WTC11 (cell line): ENCODE measurements around the gene NOXA1. TPM values are rescaled to one million over a fixed set of nuclear protein-coding genes. Genes with fewer than 3 reads are reported as not detected.

ENCODE experiments used
- ATAC-seq: fragments of 200-7000 bp; cut with Tn5 transposase; 2 replicates; pipeline ENCODE4 v1.10.0; 2021; ENCODE audit warnings: mild to moderate bottlenecking, moderate library complexity
- CTCF ChIA-PET: fragments of 300-600 bp; sonication (Branson Sonifier 250); formaldehyde crosslinking; loops from one replicate; lab custom pipeline; 2021; ENCODE audit warnings: antibody characterized with exemption; lab: Charles Lee
- POLR2A ChIA-PET: fragments of 350-600 bp; sonication (Branson Sonifier 250); formaldehyde crosslinking; loops from one replicate; lab custom pipeline; 2021; ENCODE audit warnings: antibody characterized with exemption; lab: Charles Lee
- DNase-seq: peaks from one replicate; pipeline ENCODE4 v3.0.0; 2021; ENCODE audit warnings: low spot score
- H3K27ac Mint-ChIP-seq: 2 replicates; pipeline ENCODE4 v1.8.0; 2021; ENCODE audit warnings: mixed read lengths
- H3K27me3 Mint-ChIP-seq: 2 replicates; pipeline ENCODE4 v1.8.0; 2021; ENCODE audit warnings: low read depth, mild to moderate bottlenecking, moderate library complexity, mixed read lengths
- H3K36me3 Mint-ChIP-seq: 2 replicates; pipeline ENCODE4 v1.8.0; 2021; ENCODE audit warnings: mixed read lengths
- H3K4me1 Mint-ChIP-seq: 2 replicates; pipeline ENCODE4 v1.8.0; 2022; ENCODE audit warnings: mixed read lengths
- H3K4me3 Mint-ChIP-seq: 2 replicates; pipeline ENCODE4 v1.8.0; 2021; ENCODE audit warnings: mild to moderate bottlenecking, moderate library complexity, mixed read lengths
- H3K9me3 Mint-ChIP-seq: 2 replicates; pipeline ENCODE4 v1.8.0; 2021; ENCODE audit warnings: mixed read lengths
- CBFB ChIP-seq: sonication (generic); formaldehyde crosslinking; IDR thresholded peaks from 2 replicates; pipeline ENCODE4 v1.8.1; 2022; ENCODE audit warnings: mild to moderate bottlenecking, low read depth, missing genetic modification reagents
- ESRRA ChIP-seq: sonication (generic); formaldehyde crosslinking; IDR thresholded peaks from 2 replicates; pipeline ENCODE4 v1.8.1; 2022; ENCODE audit warnings: mild to moderate bottlenecking, missing genetic modification reagents, borderline replicate concordance
- HMGA2 ChIP-seq: fragments of 250-450 bp; sonication (Bioruptor Pico); IDR thresholded peaks from 2 replicates; pipeline ENCODE4 v1.4.0; 2021; ENCODE audit warnings: mild to moderate bottlenecking, moderate library complexity
- JUN ChIP-seq: sonication (generic); formaldehyde crosslinking; IDR thresholded peaks from 2 replicates; pipeline ENCODE4 v1.8.0; 2023; ENCODE audit warnings: mild to moderate bottlenecking, missing genetic modification reagents
- PRRX2 ChIP-seq: fragments of 250-450 bp; sonication (Bioruptor Pico); IDR thresholded peaks from 2 replicates; pipeline ENCODE4 v1.8.0; 2021; ENCODE audit warnings: mild to moderate bottlenecking
- TP53 ChIP-seq: sonication (generic); formaldehyde crosslinking; IDR thresholded peaks from 2 replicates; pipeline ENCODE4 v1.8.1; 2023; ENCODE audit warnings: mild to moderate bottlenecking, missing genetic modification reagents
- ZNF232 ChIP-seq: sonication (generic); formaldehyde crosslinking; IDR thresholded peaks from 2 replicates; pipeline ENCODE4 v1.8.0; 2022; ENCODE audit warnings: mild to moderate bottlenecking, missing genetic modification reagents
- ZNF317 ChIP-seq: sonication (generic); formaldehyde crosslinking; IDR thresholded peaks from 2 replicates; pipeline ENCODE4 v1.8.1; 2023; ENCODE audit warnings: low read depth, mild to moderate bottlenecking, moderate library complexity, missing genetic modification reagents, borderline replicate concordance
- ZNF423 ChIP-seq: fragments of 250-450 bp; sonication (Bioruptor Pico); IDR thresholded peaks from 2 replicates; pipeline ENCODE4 v2.1.2; 2022; ENCODE audit warnings: mild to moderate bottlenecking, moderate library complexity
- total RNA-seq: library from RNA; stranded (reverse); gene quantifications from 3 replicates; pipeline ENCODE4 v1.2.3, GENCODE V29; 2021
- TF ChIP-seq, protein P1 (sequence below): fragments of 250-450 bp; sonication (Bioruptor Pico); IDR thresholded peaks from 2 replicates; pipeline ENCODE4 v1.9.0; 2021; ENCODE audit warnings: mild to moderate bottlenecking
- TF ChIP-seq, protein P2 (sequence below): fragments of 250-450 bp; sonication (Bioruptor Pico); IDR thresholded peaks from 2 replicates; pipeline ENCODE4 v1.9.0; 2021; ENCODE audit warnings: moderate library complexity, mild to moderate bottlenecking, inconsistent platforms, borderline replicate concordance
- TF ChIP-seq, protein P3 (sequence below): fragments of 250-450 bp; sonication (Bioruptor Pico); IDR thresholded peaks from 2 replicates; pipeline ENCODE4 v1.8.0; 2021; ENCODE audit warnings: mild to moderate bottlenecking
- TF ChIP-seq, protein P4 (sequence below): sonication (generic); formaldehyde crosslinking; IDR thresholded peaks from 2 replicates; pipeline ENCODE4 v1.8.0; 2022; ENCODE audit warnings: mild to moderate bottlenecking, missing genetic modification reagents
- TF ChIP-seq, protein P5 (sequence below): sonication (generic); formaldehyde crosslinking; IDR thresholded peaks from 2 replicates; pipeline ENCODE4 v1.8.0; 2022; ENCODE audit warnings: missing genetic modification reagents
- TF ChIP-seq, protein P6 (sequence below): sonication (generic); formaldehyde crosslinking; IDR thresholded peaks from 2 replicates; pipeline ENCODE4 v1.8.0; 2023; ENCODE audit warnings: missing genetic modification reagents
- TF ChIP-seq, protein P7 (sequence below): fragments of 200-600 bp; IDR thresholded peaks from 2 replicates; pipeline ENCODE4 v1.8.0; 2022; ENCODE audit warnings: antibody characterized with exemption

NOXA1 gene
- total RNA-seq, 1 experiment from 2014 or later = 2.9 TPM

DNA sequence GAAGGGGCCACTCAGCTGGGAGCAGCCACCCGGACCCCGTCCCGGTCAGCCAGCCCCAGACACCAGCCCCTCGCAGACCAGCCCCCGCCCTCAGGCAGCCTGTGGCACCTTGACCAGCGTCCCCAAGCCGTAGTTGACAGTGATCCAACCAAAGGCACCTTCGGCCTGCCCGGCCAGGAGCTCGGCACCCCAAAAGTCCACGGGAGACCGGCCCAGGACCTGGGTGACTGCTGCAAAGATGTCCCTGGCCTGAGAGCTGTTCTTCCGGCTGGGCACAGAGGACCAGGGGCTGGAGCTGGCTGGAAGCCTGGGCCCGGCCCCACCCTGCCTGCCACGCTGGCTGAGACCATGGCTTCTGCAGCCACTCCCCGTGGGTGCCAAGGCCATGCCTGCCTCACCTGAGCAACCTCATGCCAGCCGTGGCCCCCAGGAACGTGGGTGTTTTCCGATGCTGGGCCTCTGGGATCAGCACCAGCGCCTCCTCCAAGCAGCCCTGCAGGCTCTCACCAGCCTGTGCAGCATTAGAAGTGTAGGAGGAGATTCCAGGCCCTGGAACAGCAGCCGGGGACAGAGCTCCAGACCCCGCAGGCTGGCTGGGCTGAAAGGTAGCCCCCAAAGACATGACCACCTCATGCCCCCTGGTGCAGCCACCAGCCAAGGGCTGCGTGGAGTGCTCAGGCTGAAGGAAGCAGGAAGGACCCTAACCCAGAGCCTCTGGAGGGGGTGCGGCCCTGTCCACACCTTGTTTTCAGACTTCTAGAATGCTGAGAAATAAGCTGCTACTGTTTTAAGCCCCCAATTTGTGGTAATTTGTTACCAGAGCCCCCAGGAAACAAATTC is 13.8 kb downstream of the NOXA1 start:
- H3K4me1 Mint-ChIP-seq = peaks cover 1% of the 10 kb centered on the region; the same call in 1 of the 2 replicates
- H3K36me3 Mint-ChIP-seq = no peaks in the 10 kb centered on the region
- H3K4me3 Mint-ChIP-seq = no peak overlapping the region
- no peaks in the 10 kb centered on the region for H3K9me3 Mint-ChIP-seq
- ATAC-seq (no peak), DNase-seq (peak; percentile 10)
- CTCF ChIA-PET = interaction anchor here (1.2 to 1.8 kb wide), 3 partner anchors 14 to 150 kb away, joined by 3 to 14 read pairs (median 3); partner anchors contain the start of genes EXD3, NOXA1 and NRARP
- POLR2A ChIA-PET = interaction anchor here (0.6 kb wide), 1 partner anchor 105 kb away, joined by 3 read pairs; no protein-coding TSS in a partner anchor
- TF ChIP-seq JUN (no peak), HMGA2 (CRISPR knock-in tag) (no peak), PRRX2 (CRISPR knock-in tag) (no peak)
- H3K27me3 Mint-ChIP-seq = no peaks in the 10 kb centered on the region
- H3K27ac Mint-ChIP-seq = no peak overlapping the region

DNA sequence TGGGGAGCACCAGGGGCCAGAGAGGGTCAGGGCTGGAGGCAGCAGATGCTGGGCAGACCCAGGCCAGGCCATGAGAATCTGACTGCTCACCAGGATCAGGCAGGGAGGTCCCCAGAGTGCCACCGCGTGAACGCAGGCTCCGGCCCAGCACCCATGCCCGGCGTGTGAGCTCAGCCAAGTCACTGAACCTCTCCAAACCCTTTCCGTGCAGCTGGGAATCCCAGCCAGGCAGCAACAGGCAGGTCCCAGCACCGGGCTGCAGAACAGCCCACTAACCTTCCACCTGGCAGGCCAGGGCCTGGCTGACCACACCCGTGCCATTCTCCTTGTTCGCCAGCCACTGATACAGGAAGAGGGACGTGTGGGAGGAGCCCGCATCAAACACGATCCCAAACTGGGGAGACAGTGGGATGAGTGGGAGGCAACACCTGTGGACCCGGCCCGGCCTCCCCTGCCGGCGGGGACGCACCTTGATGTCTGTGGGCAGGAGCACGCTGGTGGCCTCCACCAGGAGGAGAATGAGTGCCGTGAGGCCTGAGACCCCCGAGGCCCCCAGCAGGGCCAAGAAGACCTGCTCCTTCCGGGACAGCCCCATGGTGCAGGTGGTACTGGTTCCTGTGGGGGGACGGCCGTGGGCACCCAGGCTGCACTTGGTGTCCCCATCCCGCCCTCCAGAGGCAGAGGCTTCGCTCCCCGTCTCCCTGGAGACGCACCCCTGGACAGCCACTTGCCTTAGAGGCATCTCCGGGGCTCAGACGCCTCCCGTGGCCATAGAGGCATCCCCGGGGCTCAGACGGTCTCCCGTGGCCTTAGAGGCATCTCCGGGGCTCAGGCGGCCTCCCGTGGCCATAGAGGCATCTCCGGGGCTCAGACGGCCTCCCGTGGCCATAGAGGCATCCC is 14.7 kb downstream of the NOXA1 start:
- Mint-ChIP-seq H3K9me3 (no peaks in the 10 kb centered on the region), H3K27ac (no peak overlapping the region), H3K4me1 (peaks cover 2% of the 10 kb centered on the region; the same call in 1 of the 2 replicates), H3K4me3 (no peak overlapping the region), H3K27me3 (no peaks in the 10 kb centered on the region; the same call in 1 of the 2 replicates), H3K36me3 (no peaks in the 10 kb centered on the region)
- DNase-seq (no peak), ATAC-seq (no peak)
- TF ChIP-seq CBFB (CRISPR knock-in tag) (no peak), TP53 (CRISPR knock-in tag) (no peak), ZNF423 (CRISPR knock-in tag) (no peak), ZNF232 (no peak)
- TF ChIP-seq, protein P1, sequence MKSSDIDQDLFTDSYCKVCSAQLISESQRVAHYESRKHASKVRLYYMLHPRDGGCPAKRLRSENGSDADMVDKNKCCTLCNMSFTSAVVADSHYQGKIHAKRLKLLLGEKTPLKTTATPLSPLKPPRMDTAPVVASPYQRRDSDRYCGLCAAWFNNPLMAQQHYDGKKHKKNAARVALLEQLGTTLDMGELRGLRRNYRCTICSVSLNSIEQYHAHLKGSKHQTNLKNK = no peak
- TF ChIP-seq, protein P2, sequence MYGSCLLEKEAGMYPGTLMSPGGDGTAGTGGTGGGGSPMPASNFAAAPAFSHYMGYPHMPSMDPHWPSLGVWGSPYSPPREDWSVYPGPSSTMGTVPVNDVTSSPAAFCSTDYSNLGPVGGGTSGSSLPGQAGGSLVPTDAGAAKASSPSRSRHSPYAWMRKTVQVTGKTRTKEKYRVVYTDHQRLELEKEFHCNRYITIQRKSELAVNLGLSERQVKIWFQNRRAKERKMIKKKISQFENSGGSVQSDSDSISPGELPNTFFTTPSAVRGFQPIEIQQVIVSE = no peak
- TF ChIP-seq, protein P3, sequence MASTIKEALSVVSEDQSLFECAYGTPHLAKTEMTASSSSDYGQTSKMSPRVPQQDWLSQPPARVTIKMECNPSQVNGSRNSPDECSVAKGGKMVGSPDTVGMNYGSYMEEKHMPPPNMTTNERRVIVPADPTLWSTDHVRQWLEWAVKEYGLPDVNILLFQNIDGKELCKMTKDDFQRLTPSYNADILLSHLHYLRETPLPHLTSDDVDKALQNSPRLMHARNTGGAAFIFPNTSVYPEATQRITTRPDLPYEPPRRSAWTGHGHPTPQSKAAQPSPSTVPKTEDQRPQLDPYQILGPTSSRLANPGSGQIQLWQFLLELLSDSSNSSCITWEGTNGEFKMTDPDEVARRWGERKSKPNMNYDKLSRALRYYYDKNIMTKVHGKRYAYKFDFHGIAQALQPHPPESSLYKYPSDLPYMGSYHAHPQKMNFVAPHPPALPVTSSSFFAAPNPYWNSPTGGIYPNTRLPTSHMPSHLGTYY = no peak
- TF ChIP-seq, protein P4, sequence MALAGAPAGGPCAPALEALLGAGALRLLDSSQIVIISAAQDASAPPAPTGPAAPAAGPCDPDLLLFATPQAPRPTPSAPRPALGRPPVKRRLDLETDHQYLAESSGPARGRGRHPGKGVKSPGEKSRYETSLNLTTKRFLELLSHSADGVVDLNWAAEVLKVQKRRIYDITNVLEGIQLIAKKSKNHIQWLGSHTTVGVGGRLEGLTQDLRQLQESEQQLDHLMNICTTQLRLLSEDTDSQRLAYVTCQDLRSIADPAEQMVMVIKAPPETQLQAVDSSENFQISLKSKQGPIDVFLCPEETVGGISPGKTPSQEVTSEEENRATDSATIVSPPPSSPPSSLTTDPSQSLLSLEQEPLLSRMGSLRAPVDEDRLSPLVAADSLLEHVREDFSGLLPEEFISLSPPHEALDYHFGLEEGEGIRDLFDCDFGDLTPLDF (CRISPR knock-in tag) = no peak
- POLR2A ChIA-PET = interaction anchor here (0.6 kb wide), 1 partner anchor 104 kb away, joined by 3 read pairs; no protein-coding TSS in a partner anchor
- CTCF ChIA-PET = interaction anchor here (1.2 to 1.8 kb wide), 3 partner anchors 15 to 151 kb away, joined by 3 to 14 read pairs (median 3); partner anchors contain the start of genes EXD3, NOXA1 and NRARP

DNA sequence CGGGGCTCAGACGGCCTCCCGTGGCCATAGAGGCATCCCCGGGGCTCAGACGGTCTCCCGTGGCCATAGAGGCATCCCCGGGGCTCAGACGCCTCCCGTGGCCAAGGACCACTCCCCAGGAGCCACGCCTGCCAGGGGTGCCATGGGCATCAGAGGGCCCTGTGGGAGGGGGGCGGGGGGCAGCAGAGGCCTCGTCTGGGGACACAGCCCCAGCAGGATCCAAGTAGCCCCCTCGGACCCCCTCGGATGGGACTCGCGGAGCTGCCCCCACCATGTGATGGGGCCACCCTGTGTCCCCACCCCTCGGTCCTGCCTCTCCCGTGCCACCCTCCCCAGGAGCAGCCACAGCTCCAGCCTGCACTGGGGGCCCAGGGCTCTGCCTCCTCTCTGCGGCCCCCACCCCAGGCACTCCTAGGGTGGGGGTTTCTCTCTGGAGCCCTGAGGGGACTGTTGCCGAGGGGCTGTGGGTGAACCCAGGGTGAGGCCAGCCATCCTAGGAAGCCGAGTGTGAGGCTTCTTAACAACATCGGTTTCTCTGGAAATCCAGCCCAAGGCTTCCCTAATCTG is 15.5 kb downstream of the NOXA1 start:
- no peaks in the 10 kb centered on the region for H3K9me3 Mint-ChIP-seq
- H3K36me3 Mint-ChIP-seq = no peaks in the 10 kb centered on the region
- ChIA-PET CTCF (no interaction called here), POLR2A (no interaction called here)
- H3K4me1 Mint-ChIP-seq = peaks cover 2% of the 10 kb centered on the region; the same call in 1 of the 2 replicates
- H3K4me3 Mint-ChIP-seq = no peak overlapping the region
- H3K27me3 Mint-ChIP-seq = no peaks in the 10 kb centered on the region; the same call in 1 of the 2 replicates
- no peak for ATAC-seq
- DNase-seq = no peak
- no peak overlapping the region for H3K27ac Mint-ChIP-seq
- TF ChIP-seq, protein P5, sequence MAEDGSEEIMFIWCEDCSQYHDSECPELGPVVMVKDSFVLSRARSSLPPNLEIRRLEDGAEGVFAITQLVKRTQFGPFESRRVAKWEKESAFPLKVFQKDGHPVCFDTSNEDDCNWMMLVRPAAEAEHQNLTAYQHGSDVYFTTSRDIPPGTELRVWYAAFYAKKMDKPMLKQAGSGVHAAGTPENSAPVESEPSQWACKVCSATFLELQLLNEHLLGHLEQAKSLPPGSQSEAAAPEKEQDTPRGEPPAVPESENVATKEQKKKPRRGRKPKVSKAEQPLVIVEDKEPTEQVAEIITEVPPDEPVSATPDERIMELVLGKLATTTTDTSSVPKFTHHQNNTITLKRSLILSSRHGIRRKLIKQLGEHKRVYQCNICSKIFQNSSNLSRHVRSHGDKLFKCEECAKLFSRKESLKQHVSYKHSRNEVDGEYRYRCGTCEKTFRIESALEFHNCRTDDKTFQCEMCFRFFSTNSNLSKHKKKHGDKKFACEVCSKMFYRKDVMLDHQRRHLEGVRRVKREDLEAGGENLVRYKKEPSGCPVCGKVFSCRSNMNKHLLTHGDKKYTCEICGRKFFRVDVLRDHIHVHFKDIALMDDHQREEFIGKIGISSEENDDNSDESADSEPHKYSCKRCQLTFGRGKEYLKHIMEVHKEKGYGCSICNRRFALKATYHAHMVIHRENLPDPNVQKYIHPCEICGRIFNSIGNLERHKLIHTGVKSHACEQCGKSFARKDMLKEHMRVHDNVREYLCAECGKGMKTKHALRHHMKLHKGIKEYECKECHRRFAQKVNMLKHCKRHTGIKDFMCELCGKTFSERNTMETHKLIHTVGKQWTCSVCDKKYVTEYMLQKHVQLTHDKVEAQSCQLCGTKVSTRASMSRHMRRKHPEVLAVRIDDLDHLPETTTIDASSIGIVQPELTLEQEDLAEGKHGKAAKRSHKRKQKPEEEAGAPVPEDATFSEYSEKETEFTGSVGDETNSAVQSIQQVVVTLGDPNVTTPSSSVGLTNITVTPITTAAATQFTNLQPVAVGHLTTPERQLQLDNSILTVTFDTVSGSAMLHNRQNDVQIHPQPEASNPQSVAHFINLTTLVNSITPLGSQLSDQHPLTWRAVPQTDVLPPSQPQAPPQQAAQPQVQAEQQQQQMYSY (CRISPR knock-in tag) = no peak
- TF ChIP-seq ESRRA (CRISPR knock-in tag) (no peak), ZNF317 (CRISPR knock-in tag) (no peak)
- TF ChIP-seq, protein P6, sequence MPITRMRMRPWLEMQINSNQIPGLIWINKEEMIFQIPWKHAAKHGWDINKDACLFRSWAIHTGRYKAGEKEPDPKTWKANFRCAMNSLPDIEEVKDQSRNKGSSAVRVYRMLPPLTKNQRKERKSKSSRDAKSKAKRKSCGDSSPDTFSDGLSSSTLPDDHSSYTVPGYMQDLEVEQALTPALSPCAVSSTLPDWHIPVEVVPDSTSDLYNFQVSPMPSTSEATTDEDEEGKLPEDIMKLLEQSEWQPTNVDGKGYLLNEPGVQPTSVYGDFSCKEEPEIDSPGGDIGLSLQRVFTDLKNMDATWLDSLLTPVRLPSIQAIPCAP (CRISPR knock-in tag) = no peak
- TF ChIP-seq, protein P7, sequence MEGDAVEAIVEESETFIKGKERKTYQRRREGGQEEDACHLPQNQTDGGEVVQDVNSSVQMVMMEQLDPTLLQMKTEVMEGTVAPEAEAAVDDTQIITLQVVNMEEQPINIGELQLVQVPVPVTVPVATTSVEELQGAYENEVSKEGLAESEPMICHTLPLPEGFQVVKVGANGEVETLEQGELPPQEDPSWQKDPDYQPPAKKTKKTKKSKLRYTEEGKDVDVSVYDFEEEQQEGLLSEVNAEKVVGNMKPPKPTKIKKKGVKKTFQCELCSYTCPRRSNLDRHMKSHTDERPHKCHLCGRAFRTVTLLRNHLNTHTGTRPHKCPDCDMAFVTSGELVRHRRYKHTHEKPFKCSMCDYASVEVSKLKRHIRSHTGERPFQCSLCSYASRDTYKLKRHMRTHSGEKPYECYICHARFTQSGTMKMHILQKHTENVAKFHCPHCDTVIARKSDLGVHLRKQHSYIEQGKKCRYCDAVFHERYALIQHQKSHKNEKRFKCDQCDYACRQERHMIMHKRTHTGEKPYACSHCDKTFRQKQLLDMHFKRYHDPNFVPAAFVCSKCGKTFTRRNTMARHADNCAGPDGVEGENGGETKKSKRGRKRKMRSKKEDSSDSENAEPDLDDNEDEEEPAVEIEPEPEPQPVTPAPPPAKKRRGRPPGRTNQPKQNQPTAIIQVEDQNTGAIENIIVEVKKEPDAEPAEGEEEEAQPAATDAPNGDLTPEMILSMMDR = no peak
